OCI-LY3 (cell line): Measurements from ENCODE around the gene ERLEC1.

Source experiments
- H2AFZ ChIP-seq: fragments of 200-600, 300-600 bp; shearing (Covaris generic); 2 replicates; pipeline ENCODE4 v1.6.0; 2014; ENCODE audit warnings: antibody characterized with exemption, low read depth, low read length
- H3K27ac ChIP-seq: fragments of 200-600, 300-600 bp; sonication (generic); 2 replicates; pipeline ENCODE4 v1.5.1; 2014; ENCODE audit warnings: mild to moderate bottlenecking, low read length, moderate library complexity, mixed read lengths
- H3K27me3 ChIP-seq: fragments of 200-600, 300-600 bp; sonication (generic); 2 replicates; pipeline ENCODE4 v1.6.1; 2014; ENCODE audit warnings: low read depth, low read length, mixed read lengths
- H3K36me3 ChIP-seq: fragments of 200-600, 300-600 bp; sonication (generic); replicated peaks from 2 replicates; pipeline ENCODE3; 2014; ENCODE audit warnings: low read depth, low read length, mixed read lengths
- H3K4me1 ChIP-seq: fragments of 300-600, 200-600 bp; sonication (generic); 2 replicates; pipeline ENCODE4 v1.6.1; 2014; ENCODE audit warnings: low read length, mixed read lengths
- H3K4me2 ChIP-seq: fragments of 200-600, 300-600 bp; sonication (generic); 2 replicates; pipeline ENCODE4 v1.6.1; 2014; ENCODE audit warnings: low read length, mixed read lengths
- H3K4me3 ChIP-seq: fragments of 300-600, 200-600 bp; sonication (generic); 2 replicates; pipeline ENCODE4 v1.5.1; 2014; ENCODE audit warnings: antibody characterized with exemption, mild to moderate bottlenecking, low read length, moderate library complexity
- H3K79me2 ChIP-seq: fragments of 300-600, 200-600 bp; shearing (Covaris generic); 2 replicates; pipeline ENCODE4 v1.6.1; 2014; ENCODE audit warnings: mild to moderate bottlenecking, low read length, mixed read lengths
- H3K9ac ChIP-seq: fragments of 300-600, 200-600 bp; shearing (Covaris generic); 2 replicates; pipeline ENCODE4 v1.6.0; 2014; ENCODE audit warnings: mild to moderate bottlenecking, low read length, moderate library complexity
- H3K9me3 ChIP-seq: fragments of 200-600, 300-600 bp; shearing (Covaris generic); 2 replicates; pipeline ENCODE4 v1.6.1; 2014; ENCODE audit warnings: low read length, mixed read lengths; ENCODE audit not compliant: insufficient read depth
- H4K20me1 ChIP-seq: fragments of 200-600, 300-600 bp; sonication (generic); 2 replicates; pipeline ENCODE4 v1.6.1; 2016; ENCODE audit warnings: low read length, mixed read lengths; ENCODE audit not compliant: insufficient read depth
- CTCF ChIP-seq: fragments of 200-600, 300-600 bp; sonication (generic); IDR thresholded peaks from 2 replicates; pipeline ENCODE4 v1.5.1; 2014; ENCODE audit warnings: antibody characterized with exemption, low read length, low read depth
- EZH2phosphoT487 ChIP-seq: fragments of 200-600 bp; shearing (Covaris generic); IDR thresholded peaks from 2 replicates; pipeline ENCODE4 v1.6.1; 2018; ENCODE audit warnings: antibody characterized with exemption, mixed run types, low read depth

Gene ERLEC1

GRCh38 chr2:53777134-53777533 lies 9.7 kb upstream of the ERLEC1 start:
- no peak for TF ChIP-seq EZH2phosphoT487
- TF ChIP-seq CTCF: no peak
- Histone ChIP-seq H3K27ac (no peak overlapping the region), H3K79me2 (peaks cover 98% of the 10 kb centered on the region), H2AFZ (no peak overlapping the region), H3K4me2 (no peak overlapping the region), H3K9me3 (no peaks in the 10 kb centered on the region), H3K27me3 (no peaks in the 10 kb centered on the region), H3K36me3 (peaks cover 50% of the 10 kb centered on the region), H3K4me1 (no peaks in the 10 kb centered on the region), H3K9ac (no peak overlapping the region), H3K4me3 (no peak overlapping the region), H4K20me1 (no peaks in the 10 kb centered on the region)

GRCh38 chr2:53778536-53779162 lies 8.2 kb upstream of the ERLEC1 start:
- no peak for TF ChIP-seq CTCF
- no peak for TF ChIP-seq EZH2phosphoT487
- Histone ChIP-seq H2AFZ (no peak overlapping the region), H4K20me1 (no peaks in the 10 kb centered on the region), H3K4me1 (no peaks in the 10 kb centered on the region), H3K79me2 (peaks cover 100% of the 10 kb centered on the region), H3K9ac (no peak overlapping the region), H3K4me2 (no peak overlapping the region), H3K27me3 (no peaks in the 10 kb centered on the region), H3K4me3 (no peak overlapping the region), H3K9me3 (no peaks in the 10 kb centered on the region), H3K27ac (no peak overlapping the region), H3K36me3 (peaks cover 47% of the 10 kb centered on the region)

- no peak overlapping the region for H3K4me3 ChIP-seq
- peaks cover 5% of the 10 kb centered on the region for H3K4me1 ChIP-seq
These were observed 6.8 kb upstream of the ERLEC1 start for GRCh38 chr2:53780056-53780455.

GRCh38 chr2:53782676-53783075 lies 4.2 kb upstream of the ERLEC1 start:
- Histone ChIP-seq H3K4me3 (no peak overlapping the region), H3K36me3 (peaks cover 29% of the 10 kb centered on the region), H3K9ac (no peak overlapping the region), H3K79me2 (peaks cover 100% of the 10 kb centered on the region), H4K20me1 (no peaks in the 10 kb centered on the region), H3K4me2 (no peak overlapping the region), H3K27ac (no peak overlapping the region), H3K4me1 (peaks cover 12% of the 10 kb centered on the region), H3K27me3 (no peaks in the 10 kb centered on the region), H2AFZ (no peak overlapping the region), H3K9me3 (no peaks in the 10 kb centered on the region)
- TF ChIP-seq EZH2phosphoT487 (no peak), CTCF (no peak)

More at GRCh38 chr2:53780056-53780455, 6.8 kb upstream of the ERLEC1 start:
- H2AFZ ChIP-seq: no peak overlapping the region
- peaks cover 37% of the 10 kb centered on the region for H3K36me3 ChIP-seq
- peaks cover 100% of the 10 kb centered on the region for H3K79me2 ChIP-seq
- TF ChIP-seq EZH2phosphoT487: no peak
- TF ChIP-seq CTCF: no peak
- H3K9me3 ChIP-seq: no peaks in the 10 kb centered on the region
- no peak overlapping the region for H3K27ac ChIP-seq
- no peaks in the 10 kb centered on the region for H4K20me1 ChIP-seq
- no peak overlapping the region for H3K4me2 ChIP-seq
- no peaks in the 10 kb centered on the region for H3K27me3 ChIP-seq
- H3K9ac ChIP-seq: no peak overlapping the region
